ENCODE data around the gene RABEP1. TPM values are rescaled to one million over a fixed set of nuclear protein-coding genes. Genes with fewer than 3 reads are reported as not detected.

RABEP1 gene
- total and polyA plus RNA-seq, 9 of the 15 experiments (the other 6 are each of a cell fraction or from before 2014, with no cell fraction given), result 8.2 to 38.9 (median 30.3) TPM

DNA sequence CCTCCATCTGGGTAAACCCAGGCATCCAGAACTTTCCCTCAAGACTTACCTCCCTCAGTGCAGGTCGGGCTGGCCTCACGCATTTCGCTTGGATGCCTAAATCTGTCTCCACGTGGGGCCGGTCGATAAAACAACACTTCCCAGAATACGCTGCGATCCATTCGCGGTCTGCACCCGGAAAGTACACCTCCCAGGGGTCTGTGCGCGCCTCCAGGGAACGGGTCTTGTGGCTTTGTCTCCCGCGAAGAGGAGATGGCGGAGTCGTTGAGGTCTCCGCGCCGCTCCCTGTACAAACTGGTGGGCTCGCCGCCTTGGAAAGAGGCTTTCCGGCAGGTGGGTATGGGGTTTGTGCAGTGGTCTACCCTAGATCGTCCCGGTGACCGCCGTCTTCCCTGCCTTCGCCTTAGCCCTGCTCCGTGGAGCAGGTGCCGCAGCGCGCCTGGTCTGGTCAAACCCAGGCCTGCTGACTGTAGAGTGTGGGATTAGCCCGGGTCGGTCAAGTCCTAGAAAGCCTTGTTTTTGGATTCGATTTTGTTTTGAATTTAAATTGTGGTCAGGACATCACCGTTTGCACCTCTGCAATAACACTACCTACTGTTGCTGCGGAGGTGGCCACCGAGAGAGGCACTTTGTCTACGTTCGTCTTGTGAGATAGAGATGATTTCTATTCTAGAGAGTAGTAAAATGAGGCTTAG lies 138.0 kb downstream of the RABEP1 start, which contains the start of gene RPAIN (continued):
- TF ChIP-seq, protein P1, sequence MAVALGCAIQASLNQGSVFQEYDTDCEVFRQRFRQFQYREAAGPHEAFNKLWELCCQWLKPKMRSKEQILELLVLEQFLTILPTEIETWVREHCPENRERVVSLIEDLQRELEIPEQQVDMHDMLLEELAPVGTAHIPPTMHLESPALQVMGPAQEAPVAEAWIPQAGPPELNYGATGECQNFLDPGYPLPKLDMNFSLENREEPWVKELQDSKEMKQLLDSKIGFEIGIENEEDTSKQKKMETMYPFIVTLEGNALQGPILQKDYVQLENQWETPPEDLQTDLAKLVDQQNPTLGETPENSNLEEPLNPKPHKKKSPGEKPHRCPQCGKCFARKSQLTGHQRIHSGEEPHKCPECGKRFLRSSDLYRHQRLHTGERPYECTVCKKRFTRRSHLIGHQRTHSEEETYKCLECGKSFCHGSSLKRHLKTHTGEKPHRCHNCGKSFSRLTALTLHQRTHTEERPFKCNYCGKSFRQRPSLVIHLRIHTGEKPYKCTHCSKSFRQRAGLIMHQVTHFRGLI (CRISPR knock-in tag; IDR thresholded peaks at IDR 0.05), result no peak
- TF ChIP-seq ZNF143 (CRISPR knock-in tag; IDR thresholded peaks at IDR 0.05), result peak; percentile 86
- no peak for TF ChIP-seq ZNF12 (CRISPR knock-in tag; IDR thresholded peaks at IDR 0.05)
- no peak; the same call in 1 of the 2 replicates for TF ChIP-seq RAD51 (IDR thresholded peaks at IDR 0.05; ENCODE audit: borderline replicate concordance, low read depth)
- no peak for TF ChIP-seq CREBBP (IDR thresholded peaks at IDR 0.05; ENCODE audit: low read depth, low read length)
- TF ChIP-seq MTA1 (IDR thresholded peaks at IDR 0.05; ENCODE audit: borderline replicate concordance), result no peak
- TF ChIP-seq GABPA (tag; conservative IDR thresholded peaks at IDR 0.05; ENCODE audit: low read depth), result peak; percentile 57; the same call in 1 of the 2 replicates
- TF ChIP-seq NR2C2 (CRISPR knock-in tag; IDR thresholded peaks at IDR 0.05), result no peak
- TF ChIP-seq NR2C2 (tag; IDR thresholded peaks at IDR 0.05), result peak; percentile 86
- no peak for TF ChIP-seq ZNF140 (CRISPR knock-in tag; IDR thresholded peaks at IDR 0.05)
- no peak for TF ChIP-seq SPI1 (IDR thresholded peaks at IDR 0.05; ENCODE audit: borderline replicate concordance, low read depth, low read length)
- peak; percentile 79 for TF ChIP-seq POLR2B (IDR thresholded peaks at IDR 0.05; ENCODE audit: low read depth, partially characterized antibody)
- peak; percentile 56; the same call in 1 of the 2 replicates for TF ChIP-seq FOXP1 (CRISPR knock-in tag; IDR thresholded peaks at IDR 0.05)
- TF ChIP-seq KDM4B (IDR thresholded peaks at IDR 0.05; ENCODE audit: borderline replicate concordance in 2 of 2, low read depth in 1 of 2), result no peak
- TF ChIP-seq ASH1L (IDR thresholded peaks at IDR 0.05; ENCODE audit: borderline replicate concordance, low read depth, partially characterized antibody), result no peak
- TF ChIP-seq, protein P2, sequence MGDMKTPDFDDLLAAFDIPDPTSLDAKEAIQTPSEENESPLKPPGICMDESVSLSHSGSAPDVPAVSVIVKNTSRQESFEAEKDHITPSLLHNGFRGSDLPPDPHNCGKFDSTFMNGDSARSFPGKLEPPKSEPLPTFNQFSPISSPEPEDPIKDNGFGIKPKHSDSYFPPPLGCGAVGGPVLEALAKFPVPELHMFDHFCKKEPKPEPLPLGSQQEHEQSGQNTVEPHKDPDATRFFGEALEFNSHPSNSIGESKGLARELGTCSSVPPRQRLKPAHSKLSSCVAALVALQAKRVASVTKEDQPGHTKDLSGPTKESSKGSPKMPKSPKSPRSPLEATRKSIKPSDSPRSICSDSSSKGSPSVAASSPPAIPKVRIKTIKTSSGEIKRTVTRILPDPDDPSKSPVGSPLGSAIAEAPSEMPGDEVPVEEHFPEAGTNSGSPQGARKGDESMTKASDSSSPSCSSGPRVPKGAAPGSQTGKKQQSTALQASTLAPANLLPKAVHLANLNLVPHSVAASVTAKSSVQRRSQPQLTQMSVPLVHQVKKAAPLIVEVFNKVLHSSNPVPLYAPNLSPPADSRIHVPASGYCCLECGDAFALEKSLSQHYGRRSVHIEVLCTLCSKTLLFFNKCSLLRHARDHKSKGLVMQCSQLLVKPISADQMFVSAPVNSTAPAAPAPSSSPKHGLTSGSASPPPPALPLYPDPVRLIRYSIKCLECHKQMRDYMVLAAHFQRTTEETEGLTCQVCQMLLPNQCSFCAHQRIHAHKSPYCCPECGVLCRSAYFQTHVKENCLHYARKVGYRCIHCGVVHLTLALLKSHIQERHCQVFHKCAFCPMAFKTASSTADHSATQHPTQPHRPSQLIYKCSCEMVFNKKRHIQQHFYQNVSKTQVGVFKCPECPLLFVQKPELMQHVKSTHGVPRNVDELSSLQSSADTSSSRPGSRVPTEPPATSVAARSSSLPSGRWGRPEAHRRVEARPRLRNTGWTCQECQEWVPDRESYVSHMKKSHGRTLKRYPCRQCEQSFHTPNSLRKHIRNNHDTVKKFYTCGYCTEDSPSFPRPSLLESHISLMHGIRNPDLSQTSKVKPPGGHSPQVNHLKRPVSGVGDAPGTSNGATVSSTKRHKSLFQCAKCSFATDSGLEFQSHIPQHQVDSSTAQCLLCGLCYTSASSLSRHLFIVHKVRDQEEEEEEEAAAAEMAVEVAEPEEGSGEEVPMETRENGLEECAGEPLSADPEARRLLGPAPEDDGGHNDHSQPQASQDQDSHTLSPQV (IDR thresholded peaks at IDR 0.05), result peak; percentile 64; the same call in 1 of the 2 replicates
- no peak for TF ChIP-seq E4F1 (CRISPR knock-in tag; IDR thresholded peaks at IDR 0.05; ENCODE audit: borderline replicate concordance)
- no peak for TF ChIP-seq EZH2 (IDR thresholded peaks at IDR 0.05; ENCODE audit: borderline replicate concordance, low read depth, low read length)

All from K562 (cell line).